CD4-positive, alpha-beta T cell treated with Interferon alpha-2 for 1 hour (primary cell): ENCODE results near the gene FGF3.

Source experiments
- DNase-seq, 2 donors: peaks; one replicate each; pipeline ENCODE4 v3.0.0-alpha.2; 2020 to 2022

Gene FGF3

GRCh38 chr11:69822676-69823494 lies 3.7 kb upstream of the FGF3 start:
- DNase-seq, result no peak

- DNase-seq, result no peak
Observed at GRCh38 chr11:69821511-69822040, 2.4 kb upstream of the FGF3 start.

GRCh38 chr11:69820441-69820840 lies 1.2 kb upstream of the FGF3 start:
- DNase-seq, result no peak

- no peak for DNase-seq
Observed at GRCh38 chr11:69819541-69820070, 390 bp upstream of the FGF3 start.

- no peak for DNase-seq
Observed at GRCh38 chr11:69818231-69818602, 999 bp downstream of the FGF3 start.

GRCh38 chr11:69817265-69818230 lies 1.7 kb downstream of the FGF3 start:
- DNase-seq, result no peak

GRCh38 chr11:69816671-69817070 lies 2.5 kb downstream of the FGF3 start:
- no peak for DNase-seq

GRCh38 chr11:69815973-69816372 lies 3.2 kb downstream of the FGF3 start:
- no peak for DNase-seq

- DNase-seq, result no peak
Observed at GRCh38 chr11:69814902-69815301, 4.3 kb downstream of the FGF3 start.

- DNase-seq, result no peak
Observed at GRCh38 chr11:69814411-69814810, 4.8 kb downstream of the FGF3 start.

GRCh38 chr11:69813839-69814238 lies 5.4 kb downstream of the FGF3 start:
- no peak for DNase-seq

GRCh38 chr11:69812946-69813345 lies 6.3 kb downstream of the FGF3 start:
- DNase-seq, result no peak

GRCh38 chr11:69812256-69812655 lies 7.0 kb downstream of the FGF3 start:
- DNase-seq, result no peak

GRCh38 chr11:69811431-69811830 lies 7.8 kb downstream of the FGF3 start:
- DNase-seq, result no peak

GRCh38 chr11:69810289-69811118 lies 8.7 kb downstream of the FGF3 start:
- no peak for DNase-seq

- DNase-seq, result no peak
Observed at GRCh38 chr11:69808667-69809086, 10.5 kb downstream of the FGF3 start.

- DNase-seq, result no peak
Observed at GRCh38 chr11:69807106-69807815, 12.0 kb downstream of the FGF3 start.

GRCh38 chr11:69804769-69805508 lies 14.3 kb downstream of the FGF3 start:
- DNase-seq, result no peak

- no peak for DNase-seq
Observed at GRCh38 chr11:69803604-69804218, 15.5 kb downstream of the FGF3 start.

GRCh38 chr11:69803022-69803421 lies 16.2 kb downstream of the FGF3 start:
- no peak for DNase-seq

- DNase-seq, result no peak
Observed at GRCh38 chr11:69802590-69802989, 16.6 kb downstream of the FGF3 start.
